ENCODE results near the gene FUT8.

Gene FUT8

GRCh38 chr14:65723348-65723747 lies 310.8 kb downstream of the FUT8 start:
- no peaks in the 10 kb centered on the region for H3K27me3 ChIP-seq (ENCODE audit: insufficient read depth, poor library complexity, severe bottlenecking)
- no peak overlapping the region for H3K27ac ChIP-seq (ENCODE audit: poor library complexity, severe bottlenecking)
- no peak overlapping the region for H3K4me3 ChIP-seq (ENCODE audit: severe bottlenecking)
- TF ChIP-seq CTCF (IDR thresholded peaks at IDR 0.05; ENCODE audit: poor library complexity, severe bottlenecking): no peak
- no peaks in the 10 kb centered on the region for H3K36me3 ChIP-seq (ENCODE audit: low read depth)
- no peaks in the 10 kb centered on the region for H3K4me1 ChIP-seq (ENCODE audit: insufficient read depth, poor library complexity, severe bottlenecking)
- no peaks in the 10 kb centered on the region for H3K9me3 ChIP-seq (ENCODE audit: severe bottlenecking)
- DNase-seq (ENCODE audit: low spot score) (no peak), ATAC-seq (ENCODE audit: low read depth) (no peak)

DNA sequence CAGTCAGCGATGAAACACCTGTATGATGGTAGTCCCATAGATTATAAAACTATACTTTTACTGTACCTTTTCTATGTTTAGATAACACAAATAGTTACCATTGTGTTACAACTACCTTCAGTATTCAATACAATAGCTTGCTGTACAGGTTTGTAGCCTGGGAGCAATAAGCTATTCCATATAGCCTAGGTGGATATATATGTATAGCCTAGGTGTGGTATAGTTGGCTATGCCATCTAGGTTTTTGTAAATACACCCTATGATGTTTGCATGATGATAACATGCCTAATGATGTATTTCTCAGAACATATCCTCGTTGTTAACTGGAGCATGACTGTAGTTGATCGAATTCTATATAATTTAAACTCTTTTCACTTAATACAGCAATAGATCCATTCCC lies 316.1 kb downstream of the FUT8 start:
- Histone ChIP-seq H3K4me1 (ENCODE audit: insufficient read depth, poor library complexity, severe bottlenecking) (no peaks in the 10 kb centered on the region), H3K36me3 (ENCODE audit: low read depth) (no peaks in the 10 kb centered on the region), H3K4me3 (ENCODE audit: severe bottlenecking) (no peak overlapping the region), H3K9me3 (ENCODE audit: severe bottlenecking) (no peaks in the 10 kb centered on the region), H3K27ac (ENCODE audit: poor library complexity, severe bottlenecking) (no peak overlapping the region), H3K27me3 (ENCODE audit: insufficient read depth, poor library complexity, severe bottlenecking) (no peaks in the 10 kb centered on the region)
- ATAC-seq (ENCODE audit: low read depth) (no peak), DNase-seq (ENCODE audit: low spot score) (no peak)
- TF ChIP-seq CTCF (IDR thresholded peaks at IDR 0.05; ENCODE audit: poor library complexity, severe bottlenecking): no peak

DNA sequence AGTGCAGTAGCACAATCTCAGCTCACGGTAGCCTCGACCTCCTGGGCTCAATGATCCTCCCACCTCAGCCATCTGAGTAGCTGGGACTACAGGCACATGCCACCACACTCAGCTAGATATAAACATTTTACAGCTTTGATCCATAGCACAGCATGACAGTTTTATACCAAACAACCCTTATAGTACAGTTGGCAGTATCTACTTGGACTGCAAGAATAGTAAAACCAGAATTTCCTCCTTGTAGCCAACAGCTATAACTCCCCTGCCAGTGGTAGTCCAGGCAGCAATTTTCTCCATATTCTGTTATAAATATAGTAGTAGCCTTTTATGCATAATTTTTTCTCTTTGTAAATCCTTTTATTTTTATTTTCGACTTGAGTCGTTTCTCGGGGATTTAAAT lies 317.0 kb downstream of the FUT8 start:
- no peaks in the 10 kb centered on the region for H3K36me3 ChIP-seq (ENCODE audit: low read depth)
- no peak for ATAC-seq (ENCODE audit: low read depth)

GRCh38 chr14:65731933-65732506 lies 319.5 kb downstream of the FUT8 start:
- Histone ChIP-seq H3K9me3 (ENCODE audit: severe bottlenecking) (no peaks in the 10 kb centered on the region), H3K4me1 (ENCODE audit: insufficient read depth, poor library complexity, severe bottlenecking) (no peaks in the 10 kb centered on the region), H3K27me3 (ENCODE audit: insufficient read depth, poor library complexity, severe bottlenecking) (no peaks in the 10 kb centered on the region), H3K4me3 (ENCODE audit: severe bottlenecking) (no peak overlapping the region), H3K27ac (ENCODE audit: poor library complexity, severe bottlenecking) (no peak overlapping the region), H3K36me3 (ENCODE audit: low read depth) (no peaks in the 10 kb centered on the region)
- no peak for TF ChIP-seq CTCF (IDR thresholded peaks at IDR 0.05; ENCODE audit: poor library complexity, severe bottlenecking)
- no peak for DNase-seq (ENCODE audit: low spot score)
- no peak for ATAC-seq (ENCODE audit: low read depth)

More for the DNA sequence above, 317.0 kb downstream of the FUT8 start:
- H3K4me1 ChIP-seq (ENCODE audit: insufficient read depth, poor library complexity, severe bottlenecking): no peaks in the 10 kb centered on the region
- no peaks in the 10 kb centered on the region for H3K27me3 ChIP-seq (ENCODE audit: insufficient read depth, poor library complexity, severe bottlenecking)
- H3K27ac ChIP-seq (ENCODE audit: poor library complexity, severe bottlenecking): no peak overlapping the region
- H3K4me3 ChIP-seq (ENCODE audit: severe bottlenecking): no peak overlapping the region
- no peaks in the 10 kb centered on the region for H3K9me3 ChIP-seq (ENCODE audit: severe bottlenecking)
- no peak for TF ChIP-seq CTCF (IDR thresholded peaks at IDR 0.05; ENCODE audit: poor library complexity, severe bottlenecking)
- DNase-seq (ENCODE audit: low spot score): no peak

DNA sequence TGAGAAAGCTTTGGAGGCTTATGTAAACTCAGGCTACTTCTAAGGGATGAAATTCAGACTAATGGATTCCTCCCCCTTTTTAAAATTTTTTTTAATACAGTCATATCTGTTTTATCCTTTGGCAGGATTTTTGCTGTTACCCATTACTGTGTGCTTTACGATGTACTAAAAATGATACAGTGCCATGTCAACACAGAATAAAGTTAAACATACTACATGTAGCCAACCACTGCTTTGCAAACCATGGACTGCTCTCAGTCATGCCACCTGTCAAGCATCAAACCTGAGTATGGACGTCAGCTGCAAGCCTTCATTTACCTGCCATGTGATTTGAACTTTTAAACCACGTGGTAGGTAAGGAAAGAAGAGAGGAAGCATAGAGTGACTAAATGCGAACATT lies 325.8 kb downstream of the FUT8 start:
- no peaks in the 10 kb centered on the region for H3K9me3 ChIP-seq (ENCODE audit: severe bottlenecking)
- ATAC-seq (ENCODE audit: low read depth) (no peak), DNase-seq (ENCODE audit: low spot score) (no peak)
- no peaks in the 10 kb centered on the region for H3K36me3 ChIP-seq (ENCODE audit: low read depth)
- H3K27ac ChIP-seq (ENCODE audit: poor library complexity, severe bottlenecking): no peak overlapping the region
- no peaks in the 10 kb centered on the region for H3K4me1 ChIP-seq (ENCODE audit: insufficient read depth, poor library complexity, severe bottlenecking)
- no peaks in the 10 kb centered on the region for H3K27me3 ChIP-seq (ENCODE audit: insufficient read depth, poor library complexity, severe bottlenecking)
- no peak overlapping the region for H3K4me3 ChIP-seq (ENCODE audit: severe bottlenecking)
- TF ChIP-seq CTCF (IDR thresholded peaks at IDR 0.05; ENCODE audit: poor library complexity, severe bottlenecking): no peak

Data from RWPE2 (cell line).